ENCODE data around the gene CHST12.

DNA sequence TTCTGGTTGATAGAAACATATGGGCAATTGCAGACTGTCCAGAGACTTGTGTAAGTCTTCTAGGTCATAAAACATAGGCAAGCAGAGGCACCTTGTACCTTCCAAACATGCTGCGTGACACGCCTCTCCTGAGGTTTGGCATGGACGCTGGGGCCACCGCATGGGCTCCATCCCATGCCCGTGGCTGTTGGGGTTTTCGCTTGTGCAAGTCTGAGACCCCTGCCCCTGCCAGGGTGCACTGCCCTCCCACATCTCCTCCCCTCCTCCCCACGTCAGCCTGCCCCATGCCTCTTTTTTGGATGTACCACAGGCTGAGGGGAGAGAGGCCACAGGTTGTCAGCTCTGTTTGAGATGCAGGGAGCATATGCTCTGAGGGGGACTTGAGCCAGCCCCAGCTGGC lies 29.8 kb upstream of the CHST12 start:
- TF ChIP-seq POLR2AphosphoS5 (IDR thresholded peaks at IDR 0.05), result no peak
- TF ChIP-seq MXI1 (conservative IDR thresholded peaks at IDR 0.05; ENCODE audit: poor library complexity, severe bottlenecking), result no peak
- TF ChIP-seq, protein P1, sequence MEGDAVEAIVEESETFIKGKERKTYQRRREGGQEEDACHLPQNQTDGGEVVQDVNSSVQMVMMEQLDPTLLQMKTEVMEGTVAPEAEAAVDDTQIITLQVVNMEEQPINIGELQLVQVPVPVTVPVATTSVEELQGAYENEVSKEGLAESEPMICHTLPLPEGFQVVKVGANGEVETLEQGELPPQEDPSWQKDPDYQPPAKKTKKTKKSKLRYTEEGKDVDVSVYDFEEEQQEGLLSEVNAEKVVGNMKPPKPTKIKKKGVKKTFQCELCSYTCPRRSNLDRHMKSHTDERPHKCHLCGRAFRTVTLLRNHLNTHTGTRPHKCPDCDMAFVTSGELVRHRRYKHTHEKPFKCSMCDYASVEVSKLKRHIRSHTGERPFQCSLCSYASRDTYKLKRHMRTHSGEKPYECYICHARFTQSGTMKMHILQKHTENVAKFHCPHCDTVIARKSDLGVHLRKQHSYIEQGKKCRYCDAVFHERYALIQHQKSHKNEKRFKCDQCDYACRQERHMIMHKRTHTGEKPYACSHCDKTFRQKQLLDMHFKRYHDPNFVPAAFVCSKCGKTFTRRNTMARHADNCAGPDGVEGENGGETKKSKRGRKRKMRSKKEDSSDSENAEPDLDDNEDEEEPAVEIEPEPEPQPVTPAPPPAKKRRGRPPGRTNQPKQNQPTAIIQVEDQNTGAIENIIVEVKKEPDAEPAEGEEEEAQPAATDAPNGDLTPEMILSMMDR (IDR thresholded peaks at IDR 0.05; ENCODE audit: poor library complexity, severe bottlenecking), result no peak
- TF ChIP-seq EP300 (conservative IDR thresholded peaks at IDR 0.05; ENCODE audit: poor library complexity, severe bottlenecking), result no peak
- TF ChIP-seq TAF1 (IDR thresholded peaks at IDR 0.05; ENCODE audit: low read depth), result no peak
- TF ChIP-seq REST (IDR thresholded peaks at IDR 0.05; ENCODE audit: borderline replicate concordance), result no peak
- TF ChIP-seq RAD21 (conservative IDR thresholded peaks at IDR 0.05), result no peak
- TF ChIP-seq EZH2 (IDR thresholded peaks at IDR 0.05; ENCODE audit: borderline replicate concordance, insufficient read depth, low read length, poor library complexity, severe bottlenecking), result no peak
- TF ChIP-seq SMC3 (conservative IDR thresholded peaks at IDR 0.05; ENCODE audit: poor library complexity), result no peak

Data from neural cell (in vitro differentiated cells).